Hepatocyte (in vitro differentiated cells): ENCODE measurements around the gene PDXP.

ENCODE experiments used
- EZH2 ChIP-seq: fragments of 200-600 bp; sonication (generic); IDR thresholded peaks from 2 replicates; pipeline ENCODE4 v1.6.1; 2016; ENCODE audit warnings: antibody characterized with exemption, mild to moderate bottlenecking, borderline replicate concordance
- EZH2phosphoT487 ChIP-seq: fragments of 200-600 bp; sonication (generic); IDR thresholded peaks from one replicate; pipeline ENCODE4 v1.6.1; 2018; ENCODE audit warnings: antibody characterized with exemption, mild to moderate bottlenecking, low read depth, moderate library complexity; ENCODE audit not compliant: unreplicated experiment, severe bottlenecking
- TF ChIP-seq, protein P1 (sequence below): fragments of 200-600 bp; sonication (generic); IDR thresholded peaks from 2 replicates; pipeline ENCODE4 v1.5.1; 2016; ENCODE audit warnings: antibody characterized with exemption, mild to moderate bottlenecking; ENCODE audit not compliant: poor library complexity

DNA sequence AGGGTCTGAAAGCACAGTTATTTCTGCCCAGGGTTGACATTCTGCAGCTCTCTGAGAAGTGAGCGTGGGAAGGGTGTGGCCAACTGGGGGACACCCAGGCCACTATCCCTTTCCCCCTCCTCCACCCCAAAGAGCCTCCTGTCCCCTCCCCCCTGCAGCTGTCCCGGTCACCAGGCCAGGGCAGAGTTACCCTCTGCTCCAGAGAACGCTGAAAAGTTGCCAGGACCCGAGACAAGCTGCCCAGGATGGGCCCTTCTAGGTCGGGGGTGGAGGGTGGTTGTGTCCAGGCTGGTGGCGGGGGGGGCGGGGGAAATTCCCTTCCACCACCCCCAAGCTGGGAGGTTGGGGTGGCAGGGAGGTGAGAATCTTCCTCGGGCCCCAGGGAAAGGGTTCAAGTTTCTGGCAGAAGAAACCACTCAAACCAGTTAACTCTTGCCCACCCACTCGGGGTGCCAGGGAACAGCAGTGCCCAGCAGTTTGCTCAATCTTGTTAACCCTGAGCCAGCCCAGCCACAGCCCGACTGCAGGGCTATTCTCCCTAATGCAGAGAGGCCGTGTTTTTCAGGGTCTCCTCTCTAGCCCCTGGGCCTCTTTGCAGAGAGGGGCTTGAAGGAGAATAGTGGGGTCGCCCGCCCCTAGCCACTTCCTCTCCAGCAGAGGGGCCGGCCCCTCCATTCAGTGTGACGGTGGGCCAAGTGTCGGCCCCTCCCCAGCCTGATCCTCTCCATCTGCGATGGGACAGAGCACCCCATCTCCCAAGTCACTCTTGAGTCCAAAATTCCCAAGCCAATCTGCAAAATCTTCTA, 17.6 kb downstream of the PDXP start:
- TF ChIP-seq, protein P1, sequence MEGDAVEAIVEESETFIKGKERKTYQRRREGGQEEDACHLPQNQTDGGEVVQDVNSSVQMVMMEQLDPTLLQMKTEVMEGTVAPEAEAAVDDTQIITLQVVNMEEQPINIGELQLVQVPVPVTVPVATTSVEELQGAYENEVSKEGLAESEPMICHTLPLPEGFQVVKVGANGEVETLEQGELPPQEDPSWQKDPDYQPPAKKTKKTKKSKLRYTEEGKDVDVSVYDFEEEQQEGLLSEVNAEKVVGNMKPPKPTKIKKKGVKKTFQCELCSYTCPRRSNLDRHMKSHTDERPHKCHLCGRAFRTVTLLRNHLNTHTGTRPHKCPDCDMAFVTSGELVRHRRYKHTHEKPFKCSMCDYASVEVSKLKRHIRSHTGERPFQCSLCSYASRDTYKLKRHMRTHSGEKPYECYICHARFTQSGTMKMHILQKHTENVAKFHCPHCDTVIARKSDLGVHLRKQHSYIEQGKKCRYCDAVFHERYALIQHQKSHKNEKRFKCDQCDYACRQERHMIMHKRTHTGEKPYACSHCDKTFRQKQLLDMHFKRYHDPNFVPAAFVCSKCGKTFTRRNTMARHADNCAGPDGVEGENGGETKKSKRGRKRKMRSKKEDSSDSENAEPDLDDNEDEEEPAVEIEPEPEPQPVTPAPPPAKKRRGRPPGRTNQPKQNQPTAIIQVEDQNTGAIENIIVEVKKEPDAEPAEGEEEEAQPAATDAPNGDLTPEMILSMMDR, result no peak
- TF ChIP-seq EZH2, result no peak
- TF ChIP-seq EZH2phosphoT487, result no peak
